Measurements from ENCODE around the gene GEMIN5.

The GEMIN5 gene

DNA sequence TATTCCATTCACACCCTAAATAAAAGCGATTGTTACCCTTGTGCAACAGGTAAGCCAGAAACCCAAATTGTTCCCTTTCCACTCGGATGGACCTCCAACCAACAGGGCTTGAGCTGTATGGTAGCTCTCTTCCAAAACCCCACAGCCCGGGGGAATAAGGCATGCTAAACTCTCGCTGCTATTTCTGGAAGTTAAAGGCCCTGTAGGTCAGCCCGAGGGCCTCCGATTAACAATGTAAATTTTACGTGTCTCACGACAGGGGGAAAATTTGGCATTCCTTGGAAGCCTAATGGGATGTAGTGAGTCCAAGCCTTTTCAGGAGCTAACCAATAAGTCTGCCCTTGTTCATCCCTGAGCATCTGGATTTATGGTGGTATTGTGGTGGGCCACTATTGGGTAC, 53.6 kb downstream of the GEMIN5 start:
- no peak for FAIRE-seq

DNA sequence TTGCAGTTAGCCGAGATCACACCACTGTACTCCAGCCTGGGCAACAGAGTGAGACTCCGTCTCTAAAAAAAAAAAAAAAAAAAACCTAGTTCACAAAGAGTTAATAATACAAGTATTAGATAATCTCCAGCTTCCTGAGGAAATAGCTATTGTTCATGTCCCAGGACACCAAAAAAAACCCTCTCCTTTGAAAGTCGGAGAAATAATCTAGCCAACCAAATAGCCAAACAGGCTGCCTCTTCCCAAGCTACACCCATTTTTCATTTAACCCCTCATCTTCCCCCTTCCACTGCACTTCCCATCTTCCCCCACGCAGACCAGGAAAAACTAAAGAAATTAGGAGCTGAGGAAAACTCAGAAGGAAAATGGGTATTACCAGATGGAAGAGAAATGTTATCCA, 56.0 kb downstream of the GEMIN5 start:
- no peak for FAIRE-seq

DNA sequence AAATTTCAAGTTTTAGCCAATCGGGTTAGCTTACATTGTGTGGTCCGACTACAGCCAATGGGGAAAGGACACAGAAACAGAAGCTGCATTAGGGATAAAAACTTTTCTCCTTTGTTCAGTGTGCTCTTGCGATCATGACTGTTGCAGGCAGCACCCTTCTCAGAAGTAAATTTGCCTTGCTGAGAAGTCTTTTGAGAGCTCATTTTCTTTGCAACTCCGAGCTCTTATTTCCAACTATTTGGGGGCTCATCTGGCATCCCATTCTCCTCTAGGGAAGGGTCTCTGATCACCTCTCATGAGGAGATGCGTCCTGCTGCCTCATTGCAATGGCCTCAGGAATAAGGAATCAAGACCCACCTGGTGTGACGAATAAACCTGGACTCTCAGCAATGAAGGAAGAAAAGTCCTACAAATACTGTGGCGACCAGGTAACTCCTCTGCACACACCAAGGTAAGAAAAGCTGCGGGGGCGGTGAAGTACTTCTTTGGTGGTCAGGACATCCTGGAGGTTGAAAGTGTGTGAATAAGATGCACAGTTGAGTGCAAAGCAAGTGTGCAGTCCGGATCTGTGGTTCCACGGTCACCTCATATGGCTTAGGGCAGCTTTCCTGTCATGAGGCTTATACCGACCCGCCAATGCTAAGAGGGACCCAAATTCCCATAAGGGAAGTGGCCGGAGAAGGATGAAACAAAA, 59.2 kb downstream of the GEMIN5 start:
- no peak for FAIRE-seq

DNA sequence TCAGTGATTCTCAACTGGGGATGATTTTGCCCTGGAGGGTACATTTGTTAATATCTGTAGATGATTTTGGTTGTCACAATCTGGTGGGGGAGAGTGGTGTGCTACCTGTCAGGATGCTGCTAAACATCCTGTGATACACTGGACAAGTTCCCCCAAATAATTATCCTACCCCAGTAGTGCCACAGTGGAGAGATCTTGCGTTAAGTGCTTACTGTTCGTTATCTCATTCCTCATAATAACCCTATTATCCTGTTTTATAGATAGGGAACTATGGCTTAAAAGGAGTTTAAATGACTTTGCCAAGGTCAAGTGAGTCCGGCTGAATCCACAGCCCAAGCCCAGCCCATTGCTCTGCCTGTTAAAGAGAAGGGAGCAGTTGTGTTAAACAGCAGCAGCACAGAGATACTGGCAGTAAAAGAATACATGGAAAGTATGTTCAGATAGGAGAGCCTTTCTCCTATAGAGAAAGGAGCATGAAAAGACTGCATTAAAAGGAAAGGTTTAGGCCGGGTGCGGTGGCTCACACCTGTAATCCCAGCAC, 64.2 kb downstream of the GEMIN5 start:
- no peak for FAIRE-seq

DNA sequence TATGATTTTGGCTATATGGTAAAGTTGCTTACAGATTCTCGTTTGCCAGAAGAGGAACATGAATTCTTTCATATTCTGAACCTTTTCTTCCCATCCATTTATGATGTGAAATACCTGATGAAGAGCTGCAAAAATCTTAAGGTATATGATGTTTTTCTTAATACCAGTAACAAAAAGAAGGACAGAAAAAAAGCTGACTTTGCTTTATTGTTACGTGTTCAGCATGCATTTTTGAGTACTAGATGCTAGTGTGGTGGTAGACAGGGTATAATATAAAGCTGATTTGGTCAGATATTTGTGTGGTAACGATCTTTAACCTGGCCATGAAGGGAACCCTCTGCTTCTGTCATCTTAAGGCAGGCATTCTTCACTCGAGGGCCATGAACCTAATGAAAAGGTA, 66.3 kb downstream of the GEMIN5 start:
- FAIRE-seq = no peak

DNA sequence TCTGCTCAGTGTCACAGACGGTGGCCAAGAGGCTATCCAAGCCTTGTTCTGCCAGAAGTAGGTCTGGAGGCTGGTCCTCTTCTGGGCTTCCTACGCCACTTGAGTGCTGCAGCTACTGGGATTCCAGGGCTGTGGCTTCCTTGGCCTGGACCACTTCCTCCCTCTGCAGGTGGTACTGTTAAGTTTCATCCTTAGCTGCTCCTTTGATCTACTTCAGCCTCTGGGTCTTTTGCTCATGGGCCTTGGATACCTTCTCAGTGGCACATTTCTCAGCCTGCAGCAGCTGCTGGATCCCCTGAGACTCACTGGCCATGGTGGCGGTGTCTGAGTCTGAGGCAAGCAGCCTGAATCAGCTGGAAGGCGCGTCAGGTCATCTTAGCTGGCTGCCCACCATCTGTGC, 69.3 kb downstream of the GEMIN5 start:
- no peak for FAIRE-seq

DNA sequence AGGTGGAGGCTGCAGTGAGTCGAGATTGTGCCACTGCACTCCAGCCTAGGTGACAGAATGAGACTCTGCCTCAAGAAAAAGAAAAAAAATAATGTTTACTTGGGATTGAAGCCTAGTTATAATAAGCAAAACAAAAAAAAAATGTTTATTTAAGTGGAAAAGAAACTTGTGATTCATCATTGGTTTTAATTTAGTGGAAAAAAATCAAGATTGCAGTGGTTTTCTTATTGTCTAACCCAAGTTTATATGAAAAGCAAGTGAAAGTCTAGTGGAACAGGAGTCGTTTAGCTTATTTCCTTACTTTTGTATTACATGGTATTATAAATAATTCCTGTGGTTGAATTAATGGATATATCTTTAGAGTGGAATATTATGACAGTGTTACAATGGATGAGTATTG, 71.2 kb downstream of the GEMIN5 start:
- FAIRE-seq = no peak

DNA sequence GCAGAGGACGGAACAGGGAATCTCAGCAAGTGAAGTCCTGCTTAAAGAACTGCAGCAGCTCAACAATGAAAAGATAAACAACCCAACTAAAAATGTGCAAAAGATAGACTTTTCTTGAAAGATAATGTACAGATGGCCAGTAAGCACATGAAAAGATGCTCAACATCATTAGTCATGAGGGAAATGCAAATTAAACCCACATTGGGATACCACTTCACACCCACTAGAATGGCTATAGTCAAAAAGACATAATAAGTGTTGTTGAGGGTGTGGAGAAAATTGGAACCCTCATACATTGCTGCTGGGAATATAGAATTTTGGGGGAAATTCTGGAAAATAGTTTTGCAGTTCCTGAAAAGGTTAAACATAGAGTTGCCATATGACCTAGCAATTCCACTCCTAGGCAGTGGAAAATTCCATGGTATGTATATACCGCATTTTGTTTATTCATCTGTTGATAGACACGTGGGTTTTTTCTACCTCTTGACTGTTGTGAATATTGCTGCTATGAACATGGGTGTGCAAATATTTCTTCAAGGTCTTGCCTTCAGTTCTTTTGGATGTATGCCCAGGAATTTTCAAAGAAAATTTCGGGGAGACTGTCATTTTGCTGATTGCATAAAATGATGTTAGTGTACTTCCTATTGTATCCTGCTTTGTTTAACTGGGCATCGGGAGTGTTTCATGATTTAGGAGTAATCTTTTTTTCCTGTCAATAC, 72.4 kb downstream of the GEMIN5 start:
- no peak for FAIRE-seq

DNA sequence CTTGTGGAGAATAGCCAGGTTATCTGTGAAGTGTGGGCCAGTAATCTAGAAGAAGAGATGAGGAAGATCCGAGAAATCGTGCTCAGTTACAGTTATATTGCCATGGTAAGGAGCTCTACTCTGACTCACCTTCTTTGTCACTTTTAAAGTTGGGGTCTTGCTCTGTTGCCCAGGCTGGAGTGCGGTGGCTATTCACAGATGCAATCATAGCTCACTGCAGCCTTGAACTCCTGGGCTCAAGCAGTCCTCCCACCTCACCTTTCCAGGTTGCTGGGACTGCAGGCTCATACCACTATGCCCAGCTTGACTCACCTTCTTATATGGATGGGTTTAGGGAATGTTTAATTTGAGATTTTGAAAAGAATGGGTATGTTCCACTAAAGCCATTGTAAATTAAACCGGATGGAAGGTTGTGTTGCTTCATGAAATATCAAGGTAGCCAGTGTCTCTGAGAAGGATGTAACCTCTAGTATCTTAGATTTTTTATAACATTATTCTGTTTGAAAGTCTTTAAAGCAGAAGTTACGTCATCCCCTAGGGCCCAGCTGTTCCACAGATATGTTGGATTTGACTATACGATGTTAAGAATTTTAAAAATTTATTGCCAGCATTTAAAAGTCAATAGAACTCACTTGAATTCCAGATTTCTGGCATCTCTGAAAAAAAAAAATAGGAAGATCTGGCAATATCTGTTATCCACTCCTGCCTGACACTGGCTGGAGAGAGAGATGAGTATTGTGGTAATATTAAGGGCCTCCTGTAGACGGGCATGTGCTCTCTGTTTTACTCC, 74.5 kb downstream of the GEMIN5 start:
- FAIRE-seq = no peak

DNA sequence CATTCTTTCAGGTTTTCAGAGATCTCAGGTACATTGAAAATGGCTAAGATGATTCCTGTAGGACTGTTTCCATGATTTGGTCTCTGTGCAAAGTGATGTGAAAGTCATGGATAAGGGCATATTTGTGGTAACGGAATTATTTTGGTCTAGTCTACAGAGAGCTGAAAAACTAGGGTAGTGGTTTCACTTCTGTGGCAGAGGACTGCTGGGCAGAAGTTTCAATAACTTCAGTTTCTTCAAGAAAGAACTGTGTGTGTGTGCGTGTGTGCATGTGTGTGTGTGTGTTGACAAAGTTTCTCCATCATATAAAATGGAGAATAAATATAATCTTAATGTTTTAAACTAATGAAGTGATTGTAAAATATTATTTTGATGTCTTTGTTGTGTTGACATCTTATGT, 75.2 kb downstream of the GEMIN5 start:
- FAIRE-seq = no peak

DNA sequence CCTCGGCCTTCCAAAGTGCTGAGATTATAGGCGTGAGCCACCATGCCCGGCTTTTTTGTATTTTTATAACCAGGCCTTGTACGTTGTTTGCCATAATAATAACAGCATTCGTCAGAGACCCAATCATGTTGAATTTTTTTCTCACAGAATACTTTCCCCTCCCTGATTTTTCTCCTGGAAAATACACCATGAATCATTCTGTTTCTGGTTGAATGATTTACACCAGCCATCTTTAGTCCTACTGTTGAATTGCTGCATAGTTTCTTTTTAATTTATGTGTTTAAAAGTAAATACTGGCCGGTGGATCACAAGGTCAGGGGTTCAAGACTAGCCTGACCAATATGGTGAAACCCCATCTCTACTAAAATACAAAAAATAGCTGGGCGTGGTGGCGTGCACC, 76.1 kb downstream of the GEMIN5 start:
- no peak for FAIRE-seq

DNA sequence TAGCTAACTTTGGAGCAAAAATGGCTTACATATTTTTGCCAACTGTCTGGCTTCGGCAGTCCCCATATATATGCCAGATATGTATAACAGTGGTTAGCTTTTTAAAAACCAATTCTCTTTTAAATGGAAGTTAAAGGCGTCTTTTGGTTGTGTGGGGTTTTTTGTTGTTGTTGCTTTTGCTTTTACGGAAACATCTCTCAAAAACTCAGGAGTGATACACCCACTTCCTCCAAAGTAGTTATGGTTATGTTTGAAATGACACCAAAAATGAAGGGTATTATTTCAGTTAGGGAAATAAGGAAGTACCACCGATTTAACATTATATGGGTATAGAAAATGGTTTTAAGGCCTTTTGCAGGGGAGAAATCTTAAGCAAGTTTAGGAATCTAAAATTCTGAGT, 77.2 kb downstream of the GEMIN5 start:
- no peak for FAIRE-seq

DNA sequence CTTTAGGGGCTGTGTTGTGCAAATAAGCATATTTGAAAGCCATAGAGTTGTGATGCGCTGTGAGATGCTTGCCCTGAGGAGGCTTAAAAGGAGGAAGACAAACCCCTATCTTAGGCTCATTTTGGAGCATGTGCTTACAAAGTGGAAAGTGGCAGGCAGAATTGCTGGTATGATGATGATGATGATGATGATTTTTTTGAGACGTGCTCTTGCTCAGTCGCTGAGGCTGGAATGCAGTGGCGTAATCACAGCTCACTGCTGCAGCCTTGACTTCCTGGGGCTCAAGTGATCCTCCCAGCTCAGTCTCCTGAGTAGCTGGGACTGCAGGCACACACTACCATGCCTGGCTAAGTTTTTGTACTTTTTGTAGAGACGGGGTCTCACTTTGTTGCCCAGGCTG, 77.9 kb downstream of the GEMIN5 start:
- no peak for FAIRE-seq

DNA sequence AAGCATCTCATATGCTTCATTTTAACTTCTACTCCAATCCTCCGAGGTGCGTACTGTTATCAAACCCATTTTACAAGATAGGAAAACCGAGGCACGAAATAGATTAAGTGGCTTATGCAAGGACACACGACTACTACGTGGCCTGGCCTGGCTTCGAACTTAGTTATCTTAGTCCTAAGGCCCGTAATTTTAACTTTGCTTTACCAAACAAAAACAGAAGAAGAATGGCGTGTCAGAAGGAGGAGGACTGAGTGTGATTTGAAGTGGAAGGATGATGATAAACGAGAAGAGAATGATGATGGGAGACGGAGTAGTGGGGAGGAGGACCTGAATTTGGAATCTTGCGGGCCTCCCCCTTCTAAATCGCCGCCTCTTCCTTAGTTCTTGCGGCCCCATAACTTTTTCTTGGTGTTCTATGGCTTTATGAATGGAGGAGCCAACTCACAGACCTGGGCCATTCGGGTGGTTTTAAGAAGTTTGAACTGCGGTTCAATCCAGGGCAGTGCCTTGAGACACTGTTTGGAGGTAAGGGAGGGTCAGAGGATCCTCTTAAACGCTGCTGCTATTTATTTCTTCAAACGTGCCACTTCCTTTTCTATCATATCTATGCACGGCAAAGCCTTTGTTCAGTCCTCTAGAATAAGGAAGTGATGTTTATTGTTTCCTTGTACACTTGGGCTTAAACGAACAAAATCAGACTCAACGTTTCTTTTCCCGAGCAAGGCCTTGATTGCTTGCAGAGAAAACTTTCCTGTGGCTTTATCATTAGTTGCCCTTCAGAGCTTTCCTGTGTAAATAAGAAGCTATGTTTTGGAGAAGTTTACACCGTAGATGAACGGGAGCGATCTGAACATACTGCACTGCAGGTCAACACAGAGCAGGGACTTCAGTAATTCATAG, 78.8 kb downstream of the GEMIN5 start:
- no peak for FAIRE-seq

DNA sequence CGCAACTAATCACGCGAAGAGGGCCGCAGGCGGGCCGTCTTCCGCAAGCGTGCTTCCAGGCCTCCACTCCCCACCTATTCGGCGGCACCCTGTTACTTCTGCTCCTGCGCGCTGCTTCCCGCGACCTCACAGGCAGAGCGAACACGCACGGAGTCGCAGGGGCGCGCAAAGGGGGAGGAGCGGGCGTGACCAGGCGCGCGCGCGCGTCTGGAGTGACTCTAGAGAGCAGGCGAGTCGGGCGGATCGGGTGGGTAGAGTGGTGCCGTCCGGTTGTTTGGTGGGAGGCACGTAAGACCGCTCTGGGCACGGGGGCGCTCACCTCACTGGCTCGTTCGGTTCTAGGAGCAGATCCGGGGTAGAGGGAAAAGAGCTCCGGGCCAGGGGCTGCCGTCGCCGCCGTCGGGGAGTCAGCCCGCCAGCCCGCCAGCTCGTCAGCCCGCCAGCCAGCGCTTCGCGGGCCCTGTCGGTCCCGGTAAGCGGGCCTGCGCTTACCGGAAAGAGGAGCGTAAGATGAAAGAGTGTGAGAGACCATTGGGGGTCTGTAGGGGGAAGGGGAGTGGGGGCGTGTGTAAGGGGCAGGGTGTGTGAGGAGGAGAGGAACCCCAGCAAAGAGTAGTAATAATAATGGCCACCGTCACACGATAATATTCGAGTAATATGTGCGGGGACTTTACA, 79.6 kb downstream of the GEMIN5 start, which contains the start of gene CNOT8:
Gene CNOT8 (plus strand): TSS at position 331 of the 675 bp plus-strand sequence. CDS start 4,652 bp downstream, outside the sequence.
- peak; percentile 9 for FAIRE-seq

DNA sequence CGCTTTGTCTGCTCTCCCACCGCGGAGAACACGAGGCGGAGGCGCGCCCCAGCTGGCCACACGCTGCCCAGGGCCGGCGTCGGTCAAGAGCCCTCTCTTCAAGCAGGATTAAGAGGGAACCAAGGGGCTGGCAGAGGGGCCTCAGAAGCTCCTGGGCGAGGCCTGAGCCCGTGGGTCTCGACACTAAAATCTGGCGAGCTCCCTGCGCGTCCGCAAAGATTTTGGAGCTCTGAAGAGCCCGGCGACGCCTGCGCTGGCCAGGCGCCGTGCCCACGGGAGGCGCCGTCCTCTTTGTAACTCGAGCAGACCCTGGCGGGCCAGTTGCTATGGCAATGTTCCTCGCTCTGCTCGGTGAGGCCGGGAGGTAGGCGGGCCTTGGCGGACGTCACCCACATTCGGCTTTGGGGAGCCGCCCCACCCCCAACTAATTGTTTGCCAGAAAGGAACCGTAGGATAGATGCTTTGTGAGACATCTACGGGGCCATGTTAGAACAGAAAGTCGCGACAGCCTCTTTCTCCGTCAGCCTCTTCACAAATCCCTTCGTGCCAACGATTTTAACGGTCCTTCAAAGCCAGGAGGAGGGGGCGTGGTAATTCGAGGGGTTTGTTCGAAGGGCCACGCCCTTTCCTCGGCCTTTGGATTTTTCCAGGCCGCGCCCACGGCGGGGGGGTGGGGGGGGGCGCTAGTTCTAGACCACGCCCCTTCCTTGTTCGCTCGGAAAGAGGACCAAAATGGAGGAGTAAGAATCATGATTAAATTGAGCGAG, 80.3 kb downstream of the GEMIN5 start:
- peak; percentile 33 for FAIRE-seq

DNA sequence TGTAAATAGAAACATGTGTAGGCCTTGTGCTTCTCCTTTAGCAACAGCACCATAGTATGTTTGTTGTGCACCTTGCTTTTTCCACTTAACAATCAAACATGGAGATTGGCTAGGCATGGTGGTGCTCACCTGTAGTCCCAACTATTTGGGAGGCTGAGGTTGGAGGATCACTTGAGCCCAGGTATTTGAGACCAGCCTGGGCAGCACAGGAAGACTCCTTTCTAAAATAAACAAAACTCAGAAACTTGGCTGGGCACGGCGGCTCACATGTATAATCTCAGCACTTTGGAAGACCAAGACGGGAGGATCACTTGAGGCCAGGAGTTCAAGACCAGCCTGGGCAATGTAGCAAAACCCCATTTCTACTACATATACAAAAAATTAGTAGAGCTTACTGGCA, 86.7 kb downstream of the GEMIN5 start:
- FAIRE-seq = no peak

DNA sequence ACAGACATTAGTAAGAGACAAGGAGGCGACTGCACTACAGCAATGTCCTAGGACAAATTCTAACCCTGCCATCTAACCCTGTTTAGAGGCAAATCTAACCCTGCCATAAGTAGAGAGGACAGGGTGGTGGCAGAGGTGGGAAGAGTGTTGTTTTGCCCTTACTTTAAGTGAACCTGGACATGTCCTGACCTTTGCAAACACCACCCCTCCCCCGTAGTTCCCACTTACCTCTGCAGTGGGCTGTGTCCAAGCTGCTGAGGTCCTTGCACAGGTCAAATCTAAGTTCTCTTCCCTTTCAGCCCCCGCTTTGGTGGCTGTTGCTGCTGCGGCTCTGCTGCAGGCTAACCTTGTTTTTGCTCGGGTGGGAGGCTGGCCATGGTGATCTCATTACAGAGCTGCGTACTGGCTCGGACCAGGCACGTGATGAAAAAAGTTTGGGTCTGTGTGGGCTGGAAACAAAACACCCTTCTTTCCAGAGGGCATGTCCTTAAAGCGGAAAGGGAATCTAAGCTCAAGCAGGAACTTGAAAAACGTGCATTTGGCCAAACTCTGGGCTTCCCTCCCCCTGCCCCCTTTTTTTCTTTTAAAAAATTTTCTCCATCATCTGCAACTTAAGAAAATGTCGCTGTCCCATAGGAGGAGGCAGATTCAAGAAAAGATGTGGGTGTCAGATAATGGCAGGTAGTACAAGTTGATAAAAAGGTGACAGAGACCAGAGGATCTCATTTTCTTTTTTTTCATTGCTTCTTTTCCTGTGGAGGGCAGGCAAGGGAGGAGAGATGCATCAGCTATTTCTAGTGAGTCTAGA, 87.6 kb downstream of the GEMIN5 start, which contains the start of gene FAXDC2:
Gene FAXDC2 (minus strand): TSS at position 349 of the 808 bp plus-strand sequence. CDS start 12,425 bp downstream, outside the sequence.
- FAIRE-seq = no peak

DNA sequence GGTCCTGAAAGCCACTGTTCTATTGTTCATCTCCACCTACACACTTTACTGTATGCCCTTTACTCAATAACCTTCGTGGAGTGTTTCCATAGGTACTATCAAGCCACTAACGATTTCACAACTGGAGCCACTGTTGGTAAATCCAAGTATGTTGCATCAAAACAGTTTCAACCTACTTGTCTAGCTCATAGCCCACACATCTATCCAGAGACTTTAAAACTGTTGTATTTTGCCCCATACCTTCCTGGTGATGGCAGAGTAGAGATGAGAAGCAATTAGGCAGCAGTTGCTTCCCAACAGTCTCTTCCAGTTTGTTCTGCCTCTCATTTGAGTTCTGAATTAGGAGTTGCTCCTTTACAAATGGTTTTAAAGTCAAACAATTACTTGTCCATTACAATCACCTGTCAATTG, 88.2 kb downstream of the GEMIN5 start:
- FAIRE-seq = no peak

DNA sequence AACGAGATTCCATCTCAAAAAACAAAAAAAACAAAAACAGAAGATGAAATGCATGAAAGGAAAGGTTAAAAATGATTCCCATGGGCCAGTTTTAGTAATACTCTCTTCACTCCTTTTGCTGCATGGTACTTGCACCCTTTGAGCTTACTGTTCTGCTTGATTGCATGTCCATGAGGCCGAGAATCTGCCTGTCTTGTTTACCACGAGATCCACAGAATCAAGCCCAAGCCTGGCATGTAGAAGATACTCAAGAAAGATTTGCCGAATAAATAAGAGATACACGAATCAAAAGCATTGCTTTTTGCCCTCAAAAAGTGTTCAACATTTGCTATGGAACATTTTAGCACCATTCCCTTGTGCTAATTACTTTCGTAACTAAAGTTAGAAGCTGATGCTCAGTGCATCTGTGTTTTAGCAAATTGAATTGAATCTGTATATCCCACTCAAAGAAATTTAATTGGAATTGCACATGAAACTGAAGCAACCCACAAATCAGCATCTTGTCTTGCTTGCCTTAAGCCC, 88.7 kb downstream of the GEMIN5 start:
- FAIRE-seq = no peak

Data from TTC549 (cell line).